H54 (cell line): ENCODE measurements around the gene PGC.
A peak's percentile ranks its signal among the peaks of the same experiment; 100 is the strongest.

Experiments
- DNase-seq: peaks from one replicate; pipeline ENCODE4 v3.0.0; 2011; ENCODE audit warnings: low spot score, mixed read lengths; ENCODE audit not compliant: insufficient read length
- FAIRE-seq: peaks from 3 replicates; lab custom pipeline; 2011; peaks lifted over from hg19 to GRCh38; lab: Jason Lieb, UNC
- POLR2A ChIP-seq: IDR thresholded peaks from 2 replicates; pipeline ENCODE4 v1.6.1; 2011; ENCODE audit warnings: low read depth, mild to moderate bottlenecking, low read length

Gene PGC

GRCh38 chr6:41704656-41705310 lies 42.4 kb downstream of the PGC start:
- DNase-seq (no peak), FAIRE-seq (no peak)
- TF ChIP-seq POLR2A: no peak

GRCh38 chr6:41704028-41704427 lies 43.2 kb downstream of the PGC start:
- no peak for TF ChIP-seq POLR2A
- DNase-seq (no peak), FAIRE-seq (no peak)

- no peak for FAIRE-seq
- no peak for DNase-seq
- no peak for TF ChIP-seq POLR2A
Observed at GRCh38 chr6:41702771-41703494, 44.3 kb downstream of the PGC start.

GRCh38 chr6:41702089-41702745 lies 45.0 kb downstream of the PGC start:
- FAIRE-seq: no peak
- no peak for TF ChIP-seq POLR2A
- no peak for DNase-seq

GRCh38 chr6:41700463-41701347 lies 46.5 kb downstream of the PGC start:
- no peak for DNase-seq
- no peak for FAIRE-seq
- no peak for TF ChIP-seq POLR2A

GRCh38 chr6:41699063-41699462 lies 48.1 kb downstream of the PGC start:
- no peak for DNase-seq
- no peak for FAIRE-seq
- no peak for TF ChIP-seq POLR2A

- FAIRE-seq: peak; percentile 50
- peak; percentile 69 for DNase-seq
- no peak for TF ChIP-seq POLR2A
Observed at GRCh38 chr6:41697861-41698781, 49.1 kb downstream of the PGC start.

GRCh38 chr6:41696788-41697187 lies 50.4 kb downstream of the PGC start:
- no peak for DNase-seq
- TF ChIP-seq POLR2A: no peak
- no peak for FAIRE-seq

GRCh38 chr6:41695825-41696224 lies 51.4 kb downstream of the PGC start:
- DNase-seq (no peak), FAIRE-seq (no peak)
- no peak for TF ChIP-seq POLR2A

- DNase-seq (no peak), FAIRE-seq (no peak)
- TF ChIP-seq POLR2A: no peak
Observed at GRCh38 chr6:41694815-41695526, 52.2 kb downstream of the PGC start.

GRCh38 chr6:41693281-41694240 lies 53.6 kb downstream of the PGC start:
- TF ChIP-seq POLR2A: no peak
- no peak for DNase-seq
- no peak for FAIRE-seq
